GM23338 (cell line): ENCODE measurements around the gene LRMDA.

ENCODE experiments used
- EZH2 ChIP-seq: fragments of 200-600 bp; sonication (generic); IDR thresholded peaks from one replicate; pipeline ENCODE4 v1.8.0; 2017; ENCODE audit warnings: antibody characterized with exemption, mild to moderate bottlenecking, low read depth; ENCODE audit not compliant: unreplicated experiment
- EZH2phosphoT487 ChIP-seq: fragments of 200-600 bp; sonication (generic); IDR thresholded peaks from one replicate; pipeline ENCODE4 v1.8.1; 2018; ENCODE audit warnings: antibody characterized with exemption; ENCODE audit not compliant: unreplicated experiment
- JUNB ChIP-seq: IDR thresholded peaks from one replicate; pipeline ENCODE4 v1.6.1; 2016; ENCODE audit warnings: antibody characterized with exemption; ENCODE audit not compliant: unreplicated experiment
- NANOG ChIP-seq: IDR thresholded peaks from 2 replicates; pipeline ENCODE4 v1.6.1; 2016; ENCODE audit warnings: antibody characterized with exemption, borderline replicate concordance
- POLR2AphosphoS5 ChIP-seq: IDR thresholded peaks from 2 replicates; pipeline ENCODE4 v1.6.1; 2016; ENCODE audit warnings: antibody characterized with exemption, low read depth
- STAT1 ChIP-seq: IDR thresholded peaks from one replicate; pipeline ENCODE4 v1.6.1; 2016; ENCODE audit warnings: antibody characterized with exemption; ENCODE audit not compliant: unreplicated experiment
- ZNF331 ChIP-seq: fragments of 250-450 bp; sonication (Bioruptor Pico); IDR thresholded peaks from 2 replicates; pipeline ENCODE4 v1.5.0; 2020; ENCODE audit warnings: low read depth, mild to moderate bottlenecking, moderate library complexity
- TF ChIP-seq, protein P1 (sequence below), 2 experiments: fragments of 200-600 bp in 1 of 2; sonication (generic) in 1 of 2; conservative IDR thresholded peaks; 2 replicates each; pipeline versions ENCODE4 v1.5.1 to v1.6.1; 2016 to 2017; ENCODE audit warnings: antibody characterized with exemption in 2 of 2, low read depth in 2 of 2, mild to moderate bottlenecking in 2 of 2, moderate library complexity in 1 of 2
- TF ChIP-seq, protein P2 (sequence below): IDR thresholded peaks from one replicate; pipeline ENCODE4 v1.6.1; 2018; ENCODE audit warnings: antibody characterized with exemption; ENCODE audit not compliant: unreplicated experiment

DNA sequence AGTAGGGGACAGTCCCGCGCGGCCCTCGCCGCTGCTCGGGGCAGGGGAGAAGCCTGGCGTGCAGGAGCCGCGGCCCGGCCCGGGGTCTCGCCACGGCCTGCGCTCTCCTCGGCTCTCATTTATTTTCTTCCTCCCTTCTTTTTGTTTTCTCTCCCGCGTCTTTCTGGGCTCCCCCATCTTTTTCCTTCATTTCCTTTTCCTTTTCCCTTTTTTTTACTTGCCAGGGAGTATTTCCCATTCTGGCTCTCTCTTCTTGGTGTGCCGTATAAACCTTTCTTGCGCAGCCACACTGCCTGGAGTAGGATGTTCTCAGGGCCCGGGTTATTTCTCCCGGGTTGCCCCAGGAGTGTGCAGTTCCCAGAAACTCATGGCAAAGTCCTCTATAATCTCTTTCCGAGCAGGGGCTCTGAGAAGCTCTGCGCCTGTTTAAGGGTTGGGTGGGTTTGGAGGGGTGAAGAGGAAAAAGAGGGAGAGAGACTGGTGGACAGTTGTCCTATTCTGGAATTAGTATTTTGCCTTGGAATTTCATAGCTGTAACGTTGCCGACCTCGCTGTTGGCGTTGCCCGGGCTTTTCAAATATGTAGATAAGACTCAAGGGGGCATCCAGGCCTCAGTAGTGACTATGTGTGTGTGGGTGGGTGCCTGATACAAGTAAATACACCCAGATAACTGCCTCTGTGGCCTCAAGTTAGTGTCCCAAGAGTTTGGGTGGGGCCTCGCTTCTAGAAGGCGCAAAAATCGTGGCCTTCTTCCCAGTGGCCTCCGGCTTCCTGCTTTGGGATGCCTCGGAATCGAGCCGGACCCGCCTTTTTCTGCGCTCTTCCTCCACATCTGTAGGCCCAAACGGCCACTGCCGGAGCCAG, 25.6 kb upstream of the LRMDA start:
- no peak for TF ChIP-seq NANOG
- TF ChIP-seq EZH2, result peak; percentile 90
- TF ChIP-seq, protein P1, sequence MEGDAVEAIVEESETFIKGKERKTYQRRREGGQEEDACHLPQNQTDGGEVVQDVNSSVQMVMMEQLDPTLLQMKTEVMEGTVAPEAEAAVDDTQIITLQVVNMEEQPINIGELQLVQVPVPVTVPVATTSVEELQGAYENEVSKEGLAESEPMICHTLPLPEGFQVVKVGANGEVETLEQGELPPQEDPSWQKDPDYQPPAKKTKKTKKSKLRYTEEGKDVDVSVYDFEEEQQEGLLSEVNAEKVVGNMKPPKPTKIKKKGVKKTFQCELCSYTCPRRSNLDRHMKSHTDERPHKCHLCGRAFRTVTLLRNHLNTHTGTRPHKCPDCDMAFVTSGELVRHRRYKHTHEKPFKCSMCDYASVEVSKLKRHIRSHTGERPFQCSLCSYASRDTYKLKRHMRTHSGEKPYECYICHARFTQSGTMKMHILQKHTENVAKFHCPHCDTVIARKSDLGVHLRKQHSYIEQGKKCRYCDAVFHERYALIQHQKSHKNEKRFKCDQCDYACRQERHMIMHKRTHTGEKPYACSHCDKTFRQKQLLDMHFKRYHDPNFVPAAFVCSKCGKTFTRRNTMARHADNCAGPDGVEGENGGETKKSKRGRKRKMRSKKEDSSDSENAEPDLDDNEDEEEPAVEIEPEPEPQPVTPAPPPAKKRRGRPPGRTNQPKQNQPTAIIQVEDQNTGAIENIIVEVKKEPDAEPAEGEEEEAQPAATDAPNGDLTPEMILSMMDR (conservative IDR thresholded peaks at IDR 0.05; ENCODE audit: low read depth in 2 of 2), result no peak
- TF ChIP-seq ZNF331 (CRISPR knock-in tag), result no peak
- no peak for TF ChIP-seq STAT1
- TF ChIP-seq, protein P2, sequence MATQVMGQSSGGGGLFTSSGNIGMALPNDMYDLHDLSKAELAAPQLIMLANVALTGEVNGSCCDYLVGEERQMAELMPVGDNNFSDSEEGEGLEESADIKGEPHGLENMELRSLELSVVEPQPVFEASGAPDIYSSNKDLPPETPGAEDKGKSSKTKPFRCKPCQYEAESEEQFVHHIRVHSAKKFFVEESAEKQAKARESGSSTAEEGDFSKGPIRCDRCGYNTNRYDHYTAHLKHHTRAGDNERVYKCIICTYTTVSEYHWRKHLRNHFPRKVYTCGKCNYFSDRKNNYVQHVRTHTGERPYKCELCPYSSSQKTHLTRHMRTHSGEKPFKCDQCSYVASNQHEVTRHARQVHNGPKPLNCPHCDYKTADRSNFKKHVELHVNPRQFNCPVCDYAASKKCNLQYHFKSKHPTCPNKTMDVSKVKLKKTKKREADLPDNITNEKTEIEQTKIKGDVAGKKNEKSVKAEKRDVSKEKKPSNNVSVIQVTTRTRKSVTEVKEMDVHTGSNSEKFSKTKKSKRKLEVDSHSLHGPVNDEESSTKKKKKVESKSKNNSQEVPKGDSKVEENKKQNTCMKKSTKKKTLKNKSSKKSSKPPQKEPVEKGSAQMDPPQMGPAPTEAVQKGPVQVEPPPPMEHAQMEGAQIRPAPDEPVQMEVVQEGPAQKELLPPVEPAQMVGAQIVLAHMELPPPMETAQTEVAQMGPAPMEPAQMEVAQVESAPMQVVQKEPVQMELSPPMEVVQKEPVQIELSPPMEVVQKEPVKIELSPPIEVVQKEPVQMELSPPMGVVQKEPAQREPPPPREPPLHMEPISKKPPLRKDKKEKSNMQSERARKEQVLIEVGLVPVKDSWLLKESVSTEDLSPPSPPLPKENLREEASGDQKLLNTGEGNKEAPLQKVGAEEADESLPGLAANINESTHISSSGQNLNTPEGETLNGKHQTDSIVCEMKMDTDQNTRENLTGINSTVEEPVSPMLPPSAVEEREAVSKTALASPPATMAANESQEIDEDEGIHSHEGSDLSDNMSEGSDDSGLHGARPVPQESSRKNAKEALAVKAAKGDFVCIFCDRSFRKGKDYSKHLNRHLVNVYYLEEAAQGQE, result no peak
- no peak for TF ChIP-seq POLR2AphosphoS5
- TF ChIP-seq EZH2phosphoT487, result peak; percentile 12
- TF ChIP-seq JUNB, result no peak
